GM12878 (cell line): ENCODE data around the gene TDRD9. TPM values are rescaled to one million over a fixed set of nuclear protein-coding genes. Genes with fewer than 3 reads are reported as not detected.

ENCODE experiments used
- DPF2 ChIP-seq: fragments of 450-650 bp; IDR thresholded peaks from 2 replicates; pipeline ENCODE4 v1.6.1; 2017; ENCODE audit warnings: mild to moderate bottlenecking
- LARP7 ChIP-seq: fragments of 450-650 bp; IDR thresholded peaks from 2 replicates; pipeline ENCODE4 v1.6.1; 2017; ENCODE audit warnings: mild to moderate bottlenecking
- NFYB ChIP-seq: IDR thresholded peaks from 2 replicates; pipeline ENCODE4 v1.6.1; 2011; ENCODE audit warnings: low read depth, mild to moderate bottlenecking, low read length, improper control_type of control experiment, moderate library complexity; ENCODE audit not compliant: insufficient read depth
- TBL1XR1 ChIP-seq: IDR thresholded peaks from 2 replicates; pipeline ENCODE4 v1.6.1; 2012; ENCODE audit warnings: low read depth, low read length, improper control_type of control experiment
- ZBTB4 ChIP-seq: fragments of 450-650 bp; formaldehyde crosslinking; IDR thresholded peaks from 2 replicates; pipeline ENCODE4 v1.4.0; 2022; ENCODE audit warnings: mild to moderate bottlenecking, moderate library complexity
- polyA plus RNA-seq, 11 experiments: library from polyadenylated mRNA; depleted of rRNA in 4 of 11; unstranded in 6 of 11; stranded (reverse) in 5 of 11; fragments of >200 nt; fragmentation: Nextera tagmentation in 4 of 11; fragmentation: Illumina TruSeq in 1 of 11; extraction: Ambion mirVana in 4 of 11; extraction: Trizol in 1 of 11; gene quantifications; 1 replicate in 1 of 11; 2 replicates in 10 of 11; pipeline versions ENCODE4 v1.2.1 to v1.2.3, GENCODE V29; 2011 to 2016; ENCODE audit warnings: inconsistent platforms in 2 of 11, missing spikeins in 2 of 11, low read depth in 1 of 11
- total RNA-seq, 4 experiments: library from RNA; depleted of rRNA in 3 of 4; stranded (reverse); fragments of >200 nt in 3 of 4; fragmentation: Illumina TruSeq in 1 of 4; extraction: Trizol in 1 of 4; gene quantifications; 2 replicates each; pipeline versions ENCODE4 v1.2.1 to v1.2.3, GENCODE V29; 2013 to 2021
- TF ChIP-seq, protein P1 (sequence below): IDR thresholded peaks from 2 replicates; pipeline ENCODE4 v1.6.1; 2011; ENCODE audit warnings: mild to moderate bottlenecking, low read depth, low read length, moderate library complexity; ENCODE audit not compliant: insufficient replicate concordance

Gene TDRD9
- total and polyA plus RNA-seq, 10 of the 15 experiments (the other 5 are each of a cell fraction or from before 2014, with no cell fraction given): 0.12 TPM; not detected in 9

DNA sequence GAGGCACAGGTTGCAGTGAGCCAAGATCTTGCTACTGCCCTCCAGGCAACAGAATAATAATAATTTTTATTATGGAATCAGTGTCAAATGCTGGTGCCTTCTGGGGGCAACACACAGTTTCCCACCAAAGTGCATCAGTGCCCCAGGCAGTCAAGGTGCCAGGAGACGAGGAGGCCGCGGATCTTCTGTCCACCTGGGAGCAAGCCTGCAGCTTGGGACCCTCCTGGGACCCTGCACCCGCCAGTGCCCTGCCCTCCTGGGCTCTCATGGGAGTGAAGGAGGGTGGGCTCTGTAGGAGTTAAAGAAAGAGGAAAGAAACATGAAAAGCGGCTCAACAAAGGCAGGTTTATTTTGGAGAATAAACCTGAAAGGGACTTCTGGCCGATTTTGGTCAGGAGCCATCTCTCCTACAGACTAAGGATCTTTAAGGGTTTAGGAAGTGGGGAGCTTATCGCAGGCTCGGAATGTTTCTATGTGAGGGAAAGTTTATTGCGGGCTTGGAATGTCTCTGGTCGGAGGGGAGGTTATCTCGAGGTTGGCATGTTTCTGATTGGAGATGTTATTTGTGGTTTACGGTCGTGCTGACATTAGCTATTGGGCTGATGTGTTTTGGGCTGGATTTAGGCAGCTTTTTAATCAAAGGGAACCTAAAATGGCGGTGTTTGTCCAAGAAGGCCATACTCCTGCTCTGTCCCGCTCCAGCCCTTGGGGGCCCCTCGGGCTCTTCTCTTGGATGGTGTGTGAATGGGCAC, 156.2 kb downstream of the TDRD9 start (continued):
- TF ChIP-seq ZBTB4 (no peak), NFYB (no peak), LARP7 (no peak), TBL1XR1 (no peak), DPF2 (no peak)
- TF ChIP-seq, protein P1, sequence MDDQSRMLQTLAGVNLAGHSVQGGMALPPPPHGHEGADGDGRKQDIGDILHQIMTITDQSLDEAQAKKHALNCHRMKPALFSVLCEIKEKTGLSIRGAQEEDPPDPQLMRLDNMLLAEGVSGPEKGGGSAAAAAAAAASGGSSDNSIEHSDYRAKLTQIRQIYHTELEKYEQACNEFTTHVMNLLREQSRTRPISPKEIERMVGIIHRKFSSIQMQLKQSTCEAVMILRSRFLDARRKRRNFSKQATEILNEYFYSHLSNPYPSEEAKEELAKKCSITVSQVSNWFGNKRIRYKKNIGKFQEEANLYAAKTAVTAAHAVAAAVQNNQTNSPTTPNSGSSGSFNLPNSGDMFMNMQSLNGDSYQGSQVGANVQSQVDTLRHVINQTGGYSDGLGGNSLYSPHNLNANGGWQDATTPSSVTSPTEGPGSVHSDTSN: no peak
- TF ChIP-seq, all 136 proteins: peak for 0
